ENCODE data around the gene SPACA7.

Gene SPACA7

GRCh38 chr13:112376050-112376681 lies at the start of gene SPACA7:
TSS of gene SPACA7 (plus strand) at chr13:112376355. CDS start at chr13:112376386, 31 bp downstream.
- no peak for DNase-seq (ENCODE audit: low spot score)

GRCh38 chr13:112326821-112327370 lies 49.3 kb upstream of the SPACA7 start:
- no peak for DNase-seq (ENCODE audit: low spot score)

GRCh38 chr13:112328936-112329335 lies 47.2 kb upstream of the SPACA7 start:
- no peak for DNase-seq (ENCODE audit: low spot score)

GRCh38 chr13:112329376-112329775 lies 46.8 kb upstream of the SPACA7 start:
- no peak for DNase-seq (ENCODE audit: low spot score)

GRCh38 chr13:112330066-112330465 lies 46.1 kb upstream of the SPACA7 start:
- no peak for DNase-seq (ENCODE audit: low spot score)

GRCh38 chr13:112330479-112331381 lies 45.4 kb upstream of the SPACA7 start:
- DNase-seq (ENCODE audit: low spot score): no peak

- no peak for DNase-seq (ENCODE audit: low spot score)
Observed at GRCh38 chr13:112331675-112332074, 44.5 kb upstream of the SPACA7 start.

- no peak for DNase-seq (ENCODE audit: low spot score)
Observed at GRCh38 chr13:112332727-112333126, 43.4 kb upstream of the SPACA7 start.

GRCh38 chr13:112333756-112334543 lies 42.2 kb upstream of the SPACA7 start:
- DNase-seq (ENCODE audit: low spot score): no peak

GRCh38 chr13:112335135-112335534 lies 41.0 kb upstream of the SPACA7 start:
- no peak for DNase-seq (ENCODE audit: low spot score)

GRCh38 chr13:112341446-112341845 lies 34.7 kb upstream of the SPACA7 start:
- no peak for DNase-seq (ENCODE audit: low spot score)

- no peak for DNase-seq (ENCODE audit: low spot score)
Observed at GRCh38 chr13:112341976-112342735, 34.0 kb upstream of the SPACA7 start.

GRCh38 chr13:112342841-112343361 lies 33.3 kb upstream of the SPACA7 start:
- DNase-seq (ENCODE audit: low spot score): no peak

GRCh38 chr13:112343591-112343990 lies 32.6 kb upstream of the SPACA7 start:
- no peak for DNase-seq (ENCODE audit: low spot score)

- DNase-seq (ENCODE audit: low spot score): no peak
Observed at GRCh38 chr13:112345826-112346172, 30.4 kb upstream of the SPACA7 start.

GRCh38 chr13:112346173-112346898 lies 29.8 kb upstream of the SPACA7 start:
- peak; percentile 6 for DNase-seq (ENCODE audit: low spot score)

GRCh38 chr13:112346899-112347229 lies 29.3 kb upstream of the SPACA7 start:
- DNase-seq (ENCODE audit: low spot score): no peak

GRCh38 chr13:112347986-112348385 lies 28.2 kb upstream of the SPACA7 start:
- no peak for DNase-seq (ENCODE audit: low spot score)

- no peak for DNase-seq (ENCODE audit: low spot score)
Observed at GRCh38 chr13:112348642-112349345, 27.4 kb upstream of the SPACA7 start.

GRCh38 chr13:112349681-112350080 lies 26.5 kb upstream of the SPACA7 start:
- DNase-seq (ENCODE audit: low spot score): no peak
